Neuronal stem cell (in vitro differentiated cells): ENCODE data around the gene ADAD2.

Source experiments
- DNase-seq: peaks from one replicate; pipeline ENCODE4 v3.0.0-alpha.2; 2013; ENCODE audit warnings: low spot score
- H2AFZ ChIP-seq: one replicate; pipeline ENCODE4 v1.6.1; 2013; ENCODE audit warnings: mild to moderate bottlenecking, low read length, inconsistent platforms
- H2AK5ac ChIP-seq: 2 replicates; pipeline ENCODE4 v1.6.1; 2013; ENCODE audit warnings: low read depth, mild to moderate bottlenecking, inconsistent platforms, low read length, moderate library complexity, mixed read lengths
- H2BK120ac ChIP-seq: 2 replicates; pipeline ENCODE4 v1.6.1; 2013; ENCODE audit warnings: low read depth, mild to moderate bottlenecking, inconsistent platforms, low read length, moderate library complexity, mixed read lengths
- H2BK12ac ChIP-seq: one replicate; pipeline ENCODE4 v1.6.1; 2013; ENCODE audit warnings: low read length, inconsistent platforms
- H2BK15ac ChIP-seq: 2 replicates; pipeline ENCODE4 v1.6.1; 2013; ENCODE audit warnings: mild to moderate bottlenecking, low read length, inconsistent platforms, mixed read lengths
- H2BK5ac ChIP-seq: one replicate; pipeline ENCODE4 v1.6.1; 2013; ENCODE audit warnings: inconsistent platforms, mild to moderate bottlenecking, low read length, moderate library complexity
- H3K14ac ChIP-seq: one replicate; pipeline ENCODE4 v1.6.1; 2013; ENCODE audit warnings: low read length, inconsistent platforms
- H3K18ac ChIP-seq: 2 replicates; pipeline ENCODE4 v1.6.1; 2013; ENCODE audit warnings: low read length, inconsistent platforms
- H3K23ac ChIP-seq: 2 replicates; pipeline ENCODE4 v1.6.1; 2013; ENCODE audit warnings: low read depth, mild to moderate bottlenecking, mixed read lengths, low read length, inconsistent platforms; ENCODE audit not compliant: poor library complexity
- H3K27ac ChIP-seq: replicated peaks from 3 replicates; pipeline ENCODE4 v1.5.1; 2013; ENCODE audit warnings: low read length, inconsistent platforms
- H3K27me3 ChIP-seq, 3 experiments: 2 replicates each; pipeline ENCODE4 v1.6.1; 2013; ENCODE audit warnings: low read length in 3 of 3, mild to moderate bottlenecking in 2 of 3, inconsistent platforms in 1 of 3, low read depth in 1 of 3, mixed read lengths in 1 of 3, moderate library complexity in 1 of 3; ENCODE audit not compliant: control insufficient read depth in 3 of 3, insufficient read depth in 3 of 3
- H3K36me3 ChIP-seq, 2 donors: replicated peaks in 1 of 2; 2 replicates each; pipeline ENCODE4 v1.6.1; 2013; ENCODE audit warnings: low read length in 2 of 2; ENCODE audit not compliant: control insufficient read depth in 2 of 2, insufficient read depth in 2 of 2
- H3K4ac ChIP-seq: 2 replicates; pipeline ENCODE4 v1.6.1; 2013; ENCODE audit warnings: inconsistent platforms, mild to moderate bottlenecking, low read length, moderate library complexity
- H3K4me1 ChIP-seq, 2 donors: 1 replicate in 1 of 2; 2 replicates in 1 of 2; pipeline ENCODE4 v1.6.1; 2013; ENCODE audit warnings: low read length in 2 of 2, low read depth in 1 of 2; ENCODE audit not compliant: control insufficient read depth in 2 of 2, insufficient read depth in 1 of 2
- H3K4me2 ChIP-seq: one replicate; pipeline ENCODE4 v1.6.1; 2013; ENCODE audit warnings: mild to moderate bottlenecking, low read length, inconsistent platforms; ENCODE audit not compliant: insufficient read depth, poor library complexity, severe bottlenecking
- H3K4me3 ChIP-seq, 2 donors: 2 replicates each; pipeline ENCODE4 v1.5.1; 2013; ENCODE audit warnings: low read length in 2 of 2, mild to moderate bottlenecking in 2 of 2, inconsistent platforms in 1 of 2, moderate library complexity in 1 of 2
- H3K79me1 ChIP-seq: one replicate; pipeline ENCODE4 v1.6.1; 2013; ENCODE audit warnings: low read depth, mild to moderate bottlenecking, inconsistent platforms, low read length, moderate library complexity
- H3K9ac ChIP-seq: one replicate; pipeline ENCODE4 v1.6.1; 2013; ENCODE audit warnings: mild to moderate bottlenecking, low read depth, low read length, inconsistent platforms; ENCODE audit not compliant: poor library complexity
- H3K9me3 ChIP-seq, 2 donors: replicated peaks in 1 of 2; 2 replicates each; pipeline versions ENCODE3 to v1.6.1; 2013; ENCODE audit warnings: low read length in 2 of 2, mild to moderate bottlenecking in 2 of 2, inconsistent platforms in 1 of 2, low read depth in 1 of 2, mixed read lengths in 1 of 2, moderate library complexity in 1 of 2; ENCODE audit not compliant: control insufficient read depth in 2 of 2, insufficient read depth in 1 of 2
- H4K8ac ChIP-seq: one replicate; pipeline ENCODE4 v1.6.1; 2013; ENCODE audit warnings: low read depth, mild to moderate bottlenecking, inconsistent platforms, low read length, moderate library complexity
- H4K91ac ChIP-seq: one replicate; pipeline ENCODE4 v1.6.1; 2013; ENCODE audit warnings: low read length, low read depth, mild to moderate bottlenecking, inconsistent platforms; ENCODE audit not compliant: poor library complexity
- WGBS, 2 donors: extraction: QIAGEN DNeasy Blood & Tissue Kit; methylation state at CpG; one replicate each; pipeline ENCODE4 v1.1.7; 2013; ENCODE audit warnings: missing lambda C conversion rate in 2 of 2, mixed read lengths in 1 of 2; ENCODE audit not compliant: insufficient read length in 2 of 2, insufficient replicate concordance in 1 of 2; ENCODE audit errors: extremely low coverage in 2 of 2; 5-methylcytosine and 5-hydroxymethylcytosine counted together

ADAD2 gene

DNA sequence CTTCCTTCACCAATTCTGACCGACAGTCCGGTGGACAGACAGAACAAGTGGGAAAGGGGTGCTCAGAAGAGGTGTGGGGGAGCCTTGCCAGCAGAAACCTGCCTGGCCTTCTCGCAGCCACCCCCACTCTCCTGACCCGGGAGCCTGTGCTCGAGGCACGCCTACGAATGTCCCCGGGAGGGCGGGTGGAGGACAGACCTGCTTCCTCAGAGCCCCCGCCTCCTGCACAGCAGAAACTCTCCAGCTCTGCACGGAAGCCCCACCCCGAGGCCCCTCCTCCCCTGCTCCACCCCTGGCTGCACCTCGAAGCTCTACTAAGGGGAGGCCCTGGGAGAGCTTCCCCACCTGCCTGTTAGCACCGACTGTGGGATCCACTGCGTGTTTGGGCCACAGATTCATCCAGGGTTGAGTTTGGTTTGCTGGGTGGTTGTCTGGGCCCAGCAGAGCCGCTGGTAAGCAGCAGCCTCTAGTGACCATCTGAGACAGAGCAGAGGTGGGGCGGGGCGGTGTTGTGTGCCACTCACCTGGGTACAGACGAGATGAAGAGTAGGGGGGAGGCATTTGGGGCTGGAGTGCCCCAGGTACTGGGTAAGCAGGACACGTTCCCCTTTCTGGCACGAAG is 10.3 kb upstream of the ADAD2 start:
- H3K27ac ChIP-seq: no peak overlapping the region
- no CpG with 5 or more reads among the region's 21 CpGs for WGBS, 2 donors
- no peak overlapping the region for H4K91ac ChIP-seq
- H3K79me1 ChIP-seq: peaks cover 11% of the 10 kb centered on the region
- H3K36me3 ChIP-seq: peaks cover 45 to 80% of the 10 kb centered on the region in 2 donors
- no peak overlapping the region for H2BK120ac ChIP-seq
- peak overlapping the region; percentile 73 for H3K23ac ChIP-seq
- H3K4me1 ChIP-seq: peaks cover 0 to 15% of the 10 kb centered on the region in 2 donors
- H3K4me3 ChIP-seq: no peak overlapping the region
- no peak for DNase-seq
- H2BK5ac ChIP-seq: no peak overlapping the region
- H2BK12ac ChIP-seq: no peak overlapping the region
- no peak overlapping the region for H2BK15ac ChIP-seq
- H3K18ac ChIP-seq: no peak overlapping the region
- no peak overlapping the region for H4K8ac ChIP-seq
- no peak overlapping the region for H2AK5ac ChIP-seq
- no peak overlapping the region for H3K9ac ChIP-seq
- no peaks in the 10 kb centered on the region for H3K9me3 ChIP-seq
- no peak overlapping the region for H3K4me2 ChIP-seq
- H3K27me3 ChIP-seq: no peaks in the 10 kb centered on the region
- no peak overlapping the region for H3K4ac ChIP-seq
- no peak overlapping the region for H2AFZ ChIP-seq
- no peak overlapping the region for H3K14ac ChIP-seq

DNA sequence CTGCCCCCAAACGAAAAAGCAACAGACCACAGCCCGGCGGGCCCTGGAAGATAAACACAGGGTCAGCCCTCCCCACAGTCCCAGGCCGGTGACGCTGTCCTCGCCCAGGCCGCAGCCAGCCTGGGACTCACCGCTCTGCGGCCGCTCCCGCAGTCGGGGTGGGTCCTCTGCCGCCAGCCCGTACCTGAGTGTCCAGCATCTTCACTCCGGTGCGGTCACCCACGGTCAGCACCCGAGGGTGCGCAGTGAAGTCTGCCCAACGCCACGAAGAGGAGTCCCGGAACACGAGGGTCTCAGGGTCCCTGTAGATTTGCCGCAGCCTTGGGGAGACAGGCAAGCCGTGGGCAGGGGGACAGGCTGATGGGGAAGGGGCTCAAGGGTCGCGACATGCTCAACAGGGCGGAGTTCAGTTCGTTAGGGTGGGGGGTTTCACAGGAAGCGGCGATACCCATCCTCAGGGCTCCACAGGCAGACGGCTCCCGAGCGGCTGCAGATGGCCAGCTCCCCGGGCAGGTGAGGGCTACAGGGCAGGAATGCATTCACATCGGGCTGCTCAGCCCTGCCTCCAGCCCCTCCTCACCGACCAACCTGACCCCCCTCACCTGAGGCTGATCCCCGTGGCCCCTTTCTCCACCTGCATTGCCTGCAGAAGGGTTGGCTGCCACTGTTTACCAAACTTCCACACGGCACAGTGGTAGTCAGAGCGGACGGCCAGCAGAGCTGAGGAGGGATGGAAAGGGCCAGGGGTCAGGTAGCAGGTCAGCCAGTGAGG is 9.6 kb upstream of the ADAD2 start:
- no peak overlapping the region for H2AK5ac ChIP-seq
- H3K79me1 ChIP-seq: peaks cover 15% of the 10 kb centered on the region
- no peak overlapping the region for H3K4me2 ChIP-seq
- H3K23ac ChIP-seq: peak overlapping the region; percentile 80
- no peak overlapping the region for H3K4me3 ChIP-seq
- H2AFZ ChIP-seq: no peak overlapping the region
- no peak overlapping the region for H2BK15ac ChIP-seq
- WGBS, 2 donors: no CpG with 5 or more reads among the region's 41 CpGs
- H3K18ac ChIP-seq: no peak overlapping the region
- H2BK120ac ChIP-seq: no peak overlapping the region
- no peak overlapping the region for H2BK5ac ChIP-seq
- DNase-seq: no peak
- H4K91ac ChIP-seq: no peak overlapping the region
- no peak overlapping the region for H3K27ac ChIP-seq
- H3K14ac ChIP-seq: peak overlapping the region; percentile 8
- peaks cover 45 to 80% of the 10 kb centered on the region in 2 donors for H3K36me3 ChIP-seq
- no peak overlapping the region for H4K8ac ChIP-seq
- H3K4me1 ChIP-seq: peaks cover 3 to 18% of the 10 kb centered on the region in 2 donors
- H3K4ac ChIP-seq: no peak overlapping the region
- no peak overlapping the region for H3K9ac ChIP-seq
- no peaks in the 10 kb centered on the region for H3K9me3 ChIP-seq
- H2BK12ac ChIP-seq: no peak overlapping the region
- no peaks in the 10 kb centered on the region for H3K27me3 ChIP-seq

DNA sequence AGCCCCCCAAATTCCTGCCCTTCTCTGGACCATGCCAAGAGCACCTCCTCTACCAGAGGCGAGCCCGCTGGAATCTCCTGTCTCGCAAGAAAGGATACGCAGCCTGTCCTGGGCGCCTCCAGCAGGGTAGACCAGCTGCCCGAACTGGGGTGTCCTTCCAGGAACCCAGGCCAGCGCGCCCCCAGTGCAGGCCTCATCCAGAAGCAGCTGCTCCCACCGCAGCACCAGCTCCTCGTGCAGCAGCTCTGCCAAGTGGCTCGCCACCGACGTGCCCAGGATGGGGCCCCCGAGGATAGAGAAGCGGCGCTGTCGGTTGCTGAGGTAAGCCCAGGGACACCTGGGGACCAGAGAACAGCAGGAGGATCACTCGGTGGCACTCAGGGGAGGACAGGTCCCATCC is 8.9 kb upstream of the ADAD2 start:
- peaks cover 16% of the 10 kb centered on the region for H3K79me1 ChIP-seq
- no peak for DNase-seq
- no peak overlapping the region for H3K4ac ChIP-seq
- no peak overlapping the region for H3K18ac ChIP-seq
- no peak overlapping the region for H2AFZ ChIP-seq
- H2BK12ac ChIP-seq: no peak overlapping the region
- H3K14ac ChIP-seq: no peak overlapping the region
- H3K27me3 ChIP-seq: no peaks in the 10 kb centered on the region
- H2BK120ac ChIP-seq: no peak overlapping the region
- no CpG with 5 or more reads among the region's 18 CpGs for WGBS, 2 donors
- H2BK5ac ChIP-seq: no peak overlapping the region
- no peak overlapping the region for H4K91ac ChIP-seq
- H3K27ac ChIP-seq: no peak overlapping the region
- H2AK5ac ChIP-seq: no peak overlapping the region
- no peak overlapping the region for H2BK15ac ChIP-seq
- H3K4me2 ChIP-seq: no peak overlapping the region
- no peak overlapping the region for H3K4me3 ChIP-seq
- peak overlapping the region; percentile 2 for H3K9ac ChIP-seq
- no peak overlapping the region for H4K8ac ChIP-seq
- no peak overlapping the region for H3K23ac ChIP-seq
- H3K36me3 ChIP-seq: peaks cover 45 to 80% of the 10 kb centered on the region in 2 donors
- no peaks in the 10 kb centered on the region for H3K9me3 ChIP-seq
- peaks cover 3 to 10% of the 10 kb centered on the region in 2 donors for H3K4me1 ChIP-seq
